Osteocyte (in vitro differentiated cells): ENCODE measurements around the gene ZNF429. TPM values are rescaled to one million over a fixed set of nuclear protein-coding genes. Genes with fewer than 3 reads are reported as not detected.
A peak's percentile ranks its signal among the peaks of the same experiment; 100 is the strongest.

Experiments
- DNase-seq: peaks from one replicate; pipeline ENCODE4 v3.0.0; 2021; ENCODE audit warnings: mixed read lengths; ENCODE audit not compliant: unreplicated experiment; ENCODE audit errors: extremely low spot score
- H3K27ac Mint-ChIP-seq: one replicate; pipeline ENCODE4 v1.8.0; 2021; ENCODE audit warnings: mild to moderate bottlenecking, mixed read lengths; ENCODE audit not compliant: unreplicated experiment
- H3K27me3 Mint-ChIP-seq: one replicate; pipeline ENCODE4 v1.8.0; 2021; ENCODE audit warnings: mixed read lengths; ENCODE audit not compliant: unreplicated experiment
- H3K36me3 Mint-ChIP-seq: one replicate; pipeline ENCODE4 v1.8.0; 2021; ENCODE audit warnings: mixed read lengths; ENCODE audit not compliant: unreplicated experiment
- H3K4me1 Mint-ChIP-seq: one replicate; pipeline ENCODE4 v1.8.0; 2021; ENCODE audit warnings: mixed read lengths; ENCODE audit not compliant: unreplicated experiment
- H3K4me3 Mint-ChIP-seq: one replicate; pipeline ENCODE4 v1.8.0; 2021; ENCODE audit warnings: mild to moderate bottlenecking, moderate library complexity, mixed read lengths; ENCODE audit not compliant: unreplicated experiment
- H3K9me3 Mint-ChIP-seq: one replicate; pipeline ENCODE4 v1.8.0; 2021; ENCODE audit warnings: mixed read lengths; ENCODE audit not compliant: unreplicated experiment
- total RNA-seq: library from RNA; stranded (reverse); gene quantifications from 2 replicates; pipeline ENCODE4 v1.2.1, GENCODE V29; 2021
- TF ChIP-seq, protein P1 (sequence below): fragments of 200-600 bp; sonication (generic); IDR thresholded peaks from 2 replicates; pipeline ENCODE4 v1.5.0; 2021; ENCODE audit warnings: antibody characterized with exemption, mild to moderate bottlenecking, moderate library complexity

Gene ZNF429
- total RNA-seq, 1 donor from 2014 or later: 8.7 TPM

DNA sequence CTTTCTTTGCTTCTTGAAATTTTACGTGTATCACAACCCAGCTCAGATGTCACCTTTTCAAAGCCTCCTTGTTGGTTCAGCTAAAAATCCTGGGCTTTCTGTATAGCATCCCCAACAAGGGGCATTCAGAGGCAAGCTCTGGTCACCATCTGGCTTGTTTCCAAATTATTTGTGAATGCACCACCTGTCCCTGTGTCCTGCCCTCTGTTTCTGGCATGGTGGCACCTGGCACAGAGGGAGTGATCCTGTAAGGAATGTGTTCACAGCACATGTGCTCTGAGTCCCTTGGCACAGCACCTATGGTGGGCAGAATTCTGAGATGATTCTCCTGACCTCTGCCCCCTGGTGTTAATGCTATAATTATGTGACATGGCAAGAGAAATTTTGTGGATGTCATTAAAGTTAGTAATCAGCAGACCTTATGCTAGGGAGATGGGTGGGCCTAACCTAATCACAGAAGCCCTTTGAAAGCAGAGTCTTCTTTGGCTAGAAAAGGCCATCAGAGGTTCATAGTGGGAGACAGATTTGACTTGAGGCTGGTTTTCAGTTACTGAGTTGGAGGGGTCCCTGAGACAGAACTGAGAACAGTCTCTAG, 76.3 kb downstream of the ZNF429 start:
- DNase-seq: no peak
- H3K27ac Mint-ChIP-seq: no peak overlapping the region
- H3K4me1 Mint-ChIP-seq: no peaks in the 10 kb centered on the region
- H3K27me3 Mint-ChIP-seq: no peaks in the 10 kb centered on the region
- peaks cover 39% of the 10 kb centered on the region for H3K9me3 Mint-ChIP-seq
- H3K4me3 Mint-ChIP-seq: no peak overlapping the region
- no peaks in the 10 kb centered on the region for H3K36me3 Mint-ChIP-seq
- TF ChIP-seq, protein P1, sequence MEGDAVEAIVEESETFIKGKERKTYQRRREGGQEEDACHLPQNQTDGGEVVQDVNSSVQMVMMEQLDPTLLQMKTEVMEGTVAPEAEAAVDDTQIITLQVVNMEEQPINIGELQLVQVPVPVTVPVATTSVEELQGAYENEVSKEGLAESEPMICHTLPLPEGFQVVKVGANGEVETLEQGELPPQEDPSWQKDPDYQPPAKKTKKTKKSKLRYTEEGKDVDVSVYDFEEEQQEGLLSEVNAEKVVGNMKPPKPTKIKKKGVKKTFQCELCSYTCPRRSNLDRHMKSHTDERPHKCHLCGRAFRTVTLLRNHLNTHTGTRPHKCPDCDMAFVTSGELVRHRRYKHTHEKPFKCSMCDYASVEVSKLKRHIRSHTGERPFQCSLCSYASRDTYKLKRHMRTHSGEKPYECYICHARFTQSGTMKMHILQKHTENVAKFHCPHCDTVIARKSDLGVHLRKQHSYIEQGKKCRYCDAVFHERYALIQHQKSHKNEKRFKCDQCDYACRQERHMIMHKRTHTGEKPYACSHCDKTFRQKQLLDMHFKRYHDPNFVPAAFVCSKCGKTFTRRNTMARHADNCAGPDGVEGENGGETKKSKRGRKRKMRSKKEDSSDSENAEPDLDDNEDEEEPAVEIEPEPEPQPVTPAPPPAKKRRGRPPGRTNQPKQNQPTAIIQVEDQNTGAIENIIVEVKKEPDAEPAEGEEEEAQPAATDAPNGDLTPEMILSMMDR: no peak

DNA sequence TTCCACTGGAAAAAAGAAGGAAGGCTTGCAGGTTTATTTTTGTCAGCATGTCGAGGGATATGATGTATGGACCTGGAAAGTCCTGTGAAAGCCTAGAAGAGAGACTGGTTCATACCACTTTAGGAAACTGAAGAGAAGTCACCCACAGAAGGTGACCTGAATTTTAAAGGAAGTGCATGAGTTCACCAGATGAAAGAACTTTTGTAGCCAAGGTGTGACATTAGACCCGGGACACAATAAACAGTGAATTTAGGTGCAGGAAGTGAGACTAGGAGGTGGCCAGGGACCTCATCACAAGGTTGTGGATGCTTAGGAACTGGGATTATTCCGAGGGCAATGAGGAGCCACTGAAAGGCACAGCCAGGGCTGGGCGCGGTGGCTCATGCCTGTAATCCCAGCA, 79.1 kb downstream of the ZNF429 start:
- Mint-ChIP-seq H3K4me3 (no peak overlapping the region), H3K9me3 (peaks cover 35% of the 10 kb centered on the region), H3K4me1 (no peaks in the 10 kb centered on the region), H3K27ac (no peak overlapping the region), H3K36me3 (no peaks in the 10 kb centered on the region), H3K27me3 (no peaks in the 10 kb centered on the region)
- TF ChIP-seq, protein P1: no peak
- no peak for DNase-seq

DNA sequence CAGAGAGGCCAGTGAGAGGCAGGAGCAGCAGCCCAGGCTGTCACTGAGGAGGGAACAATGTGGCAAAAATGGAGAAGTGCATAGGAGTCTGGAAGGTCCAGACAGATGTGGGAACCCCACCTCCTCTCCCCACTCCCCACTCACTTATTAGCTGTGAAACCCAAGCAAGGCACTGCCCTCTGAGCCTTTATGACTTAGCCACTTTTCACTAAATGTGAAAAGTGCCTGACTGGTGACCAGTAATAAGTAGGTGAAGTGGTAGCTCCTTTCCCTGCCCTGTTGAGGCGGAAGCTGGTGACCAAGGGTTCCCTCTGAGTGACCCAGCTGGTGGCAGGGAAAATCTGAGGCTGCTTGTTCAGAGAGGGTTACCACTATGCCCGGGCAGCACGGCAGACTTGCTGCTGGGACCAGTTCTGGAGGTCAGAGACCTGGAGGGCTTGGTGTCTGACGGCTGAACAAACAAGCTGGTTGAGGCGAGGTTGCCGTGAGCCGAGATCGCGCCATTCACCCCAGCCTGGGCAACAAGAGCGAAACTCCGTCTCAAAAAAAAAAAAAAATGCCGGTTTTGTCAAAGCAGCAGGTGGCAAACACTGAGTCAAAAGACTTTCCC, 80.0 kb downstream of the ZNF429 start:
- Mint-ChIP-seq H3K4me1 (no peaks in the 10 kb centered on the region), H3K4me3 (peak overlapping the region; percentile 29), H3K27me3 (no peaks in the 10 kb centered on the region), H3K27ac (no peak overlapping the region), H3K36me3 (no peaks in the 10 kb centered on the region), H3K9me3 (peaks cover 38% of the 10 kb centered on the region)
- TF ChIP-seq, protein P1: no peak
- no peak for DNase-seq

DNA sequence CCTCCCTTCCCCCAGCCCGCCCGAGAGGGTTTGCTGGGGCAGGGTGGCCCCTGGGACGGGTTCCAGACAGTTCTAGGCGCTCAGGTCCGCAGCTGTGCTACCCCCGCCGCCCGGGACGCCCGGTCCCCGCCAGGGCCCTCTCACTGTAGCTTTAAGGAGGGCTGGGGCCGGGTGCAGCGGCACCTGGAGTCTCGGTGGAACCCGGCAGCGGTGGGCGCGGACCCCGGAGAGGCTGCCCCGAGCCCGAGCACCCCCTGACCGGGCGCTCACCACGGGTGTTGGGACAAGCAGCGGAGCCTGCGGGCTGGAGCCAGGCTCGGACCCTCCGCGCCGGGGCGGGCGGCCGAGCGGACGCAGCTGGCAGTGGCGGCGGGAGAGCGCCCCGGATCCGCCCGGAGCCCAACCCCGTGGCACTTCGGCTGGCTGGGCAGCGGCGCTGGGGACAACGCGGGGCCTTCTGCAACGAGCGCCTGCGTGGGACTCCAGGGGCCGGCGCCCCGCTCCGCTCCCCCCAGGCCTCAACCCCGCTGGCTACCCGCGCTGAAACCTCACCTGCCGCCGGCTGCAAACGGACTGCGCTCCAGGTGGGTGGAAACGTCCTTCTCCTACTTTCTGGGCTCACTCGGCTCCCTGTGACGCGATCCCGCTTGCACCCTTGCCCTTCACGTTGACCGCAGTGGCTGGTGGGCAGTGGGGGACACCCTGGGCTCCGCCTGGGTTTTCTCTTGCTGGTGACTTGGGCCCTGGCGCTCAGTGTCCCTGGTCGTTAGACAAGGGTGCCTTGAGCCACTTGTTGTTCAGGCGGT, 81.1 kb downstream of the ZNF429 start:
- DNase-seq: no peak
- TF ChIP-seq, protein P1: no peak
- Mint-ChIP-seq H3K9me3 (peaks cover 34% of the 10 kb centered on the region), H3K4me1 (no peaks in the 10 kb centered on the region), H3K4me3 (peak overlapping the region; percentile 39), H3K36me3 (no peaks in the 10 kb centered on the region), H3K27ac (no peak overlapping the region), H3K27me3 (no peaks in the 10 kb centered on the region)

DNA sequence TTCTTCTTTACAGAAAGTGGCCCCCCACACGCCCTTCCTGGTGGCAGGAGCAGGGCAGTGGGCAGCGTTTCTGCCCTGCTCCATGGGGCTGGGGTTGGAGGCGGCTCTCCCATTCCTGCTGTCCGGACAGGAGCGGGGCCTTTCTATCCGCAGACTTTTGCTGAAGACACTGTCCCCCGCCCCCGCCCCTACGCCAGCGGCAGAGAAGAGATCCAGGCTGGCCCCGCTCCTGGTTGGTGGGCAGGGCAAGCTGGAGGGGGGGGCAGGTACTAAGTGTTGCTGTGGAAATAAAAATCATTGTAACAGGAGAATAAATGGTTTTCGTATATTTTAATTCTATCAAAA, 81.7 kb downstream of the ZNF429 start:
- no peak for DNase-seq
- peak overlapping the region; percentile 39 for H3K4me3 Mint-ChIP-seq
- no peak overlapping the region for H3K27ac Mint-ChIP-seq
- no peaks in the 10 kb centered on the region for H3K27me3 Mint-ChIP-seq
- TF ChIP-seq, protein P1: no peak
- H3K4me1 Mint-ChIP-seq: no peaks in the 10 kb centered on the region
- no peaks in the 10 kb centered on the region for H3K36me3 Mint-ChIP-seq
- H3K9me3 Mint-ChIP-seq: peaks cover 33% of the 10 kb centered on the region
